Cortex of kidney (tissue), 1 donor: ENCODE data around the gene ACBD5.
A peak's percentile ranks its signal among the peaks of the same experiment; 100 is the strongest.
"Not testable (repeated sequence)": the region's sequence is repeated elsewhere in the genome, so short reads cannot be mapped to it uniquely, and the experiment has no call there.

Source experiments
- DNase-seq: peaks from one replicate; lab custom pipeline; 2025; lab: John Stamatoyannopoulos, UW

Gene ACBD5

DNA sequence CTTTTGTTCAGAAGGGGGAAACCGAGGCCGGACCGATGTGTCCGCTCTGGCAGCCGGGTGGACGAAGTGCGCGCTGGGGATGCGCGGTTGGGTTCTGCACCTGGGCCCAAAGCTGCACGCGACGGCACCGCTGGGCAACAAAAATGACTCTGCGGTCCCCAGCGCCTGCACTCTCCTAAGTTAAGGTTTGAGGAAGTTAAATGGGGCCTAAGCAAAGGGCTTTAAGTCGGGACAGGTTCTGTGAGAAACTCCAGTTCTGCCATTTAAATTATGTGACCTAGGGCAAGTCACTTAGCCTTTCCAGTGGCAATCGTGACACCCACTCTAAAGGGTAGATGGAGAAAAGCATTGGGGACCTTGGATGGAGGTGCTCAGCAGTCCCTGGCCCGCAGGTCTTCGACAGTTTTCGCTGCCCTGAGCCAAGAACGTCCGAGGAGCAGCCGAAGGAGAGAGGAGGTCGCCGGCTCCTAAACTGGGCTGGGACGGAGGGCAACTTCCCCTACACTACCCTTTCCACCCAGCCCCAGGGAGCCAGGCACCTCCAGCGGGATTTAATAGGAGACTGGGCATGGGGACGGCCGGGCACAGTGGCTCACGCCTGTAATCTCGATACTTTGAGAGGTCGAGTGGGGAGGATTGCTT lies 534 bp upstream of the ACBD5 start:
- no peak for DNase-seq

DNA sequence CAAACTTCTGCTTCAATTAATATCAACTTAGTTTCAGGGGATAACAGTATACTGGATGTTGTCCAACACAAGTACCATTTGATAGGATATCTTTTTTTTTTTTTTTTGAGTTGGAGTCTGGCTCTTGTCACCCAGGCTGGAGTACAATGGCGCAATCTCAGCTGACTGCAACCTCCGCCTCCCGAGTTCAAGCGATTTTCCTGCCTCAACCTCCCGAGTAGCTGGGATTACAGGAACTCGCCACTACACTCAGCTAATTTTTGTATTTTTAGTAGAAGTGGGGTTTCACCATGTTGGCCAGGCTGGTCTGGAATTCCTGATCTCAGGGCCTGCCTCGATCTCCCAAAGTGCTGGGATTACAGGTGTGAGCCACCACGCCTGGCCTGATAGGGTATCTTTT lies 3.1 kb downstream of the ACBD5 start:
- not testable (repeated sequence) for DNase-seq

DNA sequence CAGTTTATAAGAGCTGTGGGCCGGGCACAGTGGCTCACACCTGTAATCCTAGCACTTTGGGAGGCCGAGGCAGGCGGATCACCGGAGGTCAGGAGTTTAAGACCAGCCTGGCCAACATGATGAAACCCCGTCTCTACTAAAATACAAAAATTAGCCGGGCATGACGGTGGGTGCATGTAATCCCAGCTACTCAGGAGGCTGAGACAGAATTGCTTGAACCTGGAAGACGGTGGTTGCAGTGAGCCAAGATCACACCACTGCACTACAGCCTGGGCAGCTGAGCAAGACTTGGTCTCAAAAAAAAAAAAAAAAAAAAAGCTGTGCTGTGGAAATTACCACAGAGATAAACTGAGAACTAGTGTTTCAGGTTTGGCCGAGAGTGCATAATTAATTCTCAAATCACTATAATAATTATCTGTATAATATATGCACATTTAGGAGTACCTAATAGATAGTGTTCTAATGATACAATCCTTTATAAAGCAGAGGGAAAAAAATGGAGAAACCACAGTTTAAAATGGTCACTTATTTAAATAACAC lies 3.9 kb downstream of the ACBD5 start:
- DNase-seq: not testable (repeated sequence)

- no peak for DNase-seq
Observed at GRCh38 chr10:27235706-27236105, 4.9 kb downstream of the ACBD5 start.

- no peak for DNase-seq
Observed at GRCh38 chr10:27230022-27230421, 10.6 kb downstream of the ACBD5 start.

- DNase-seq: no peak
Observed at GRCh38 chr10:27225642-27226257, 14.8 kb downstream of the ACBD5 start.

- no peak for DNase-seq
Observed at GRCh38 chr10:27225011-27225590, 15.5 kb downstream of the ACBD5 start.

GRCh38 chr10:27223964-27224363 lies 16.6 kb downstream of the ACBD5 start:
- DNase-seq: no peak

- DNase-seq: no peak
Observed at GRCh38 chr10:27207350-27207749, 33.2 kb downstream of the ACBD5 start.

DNA sequence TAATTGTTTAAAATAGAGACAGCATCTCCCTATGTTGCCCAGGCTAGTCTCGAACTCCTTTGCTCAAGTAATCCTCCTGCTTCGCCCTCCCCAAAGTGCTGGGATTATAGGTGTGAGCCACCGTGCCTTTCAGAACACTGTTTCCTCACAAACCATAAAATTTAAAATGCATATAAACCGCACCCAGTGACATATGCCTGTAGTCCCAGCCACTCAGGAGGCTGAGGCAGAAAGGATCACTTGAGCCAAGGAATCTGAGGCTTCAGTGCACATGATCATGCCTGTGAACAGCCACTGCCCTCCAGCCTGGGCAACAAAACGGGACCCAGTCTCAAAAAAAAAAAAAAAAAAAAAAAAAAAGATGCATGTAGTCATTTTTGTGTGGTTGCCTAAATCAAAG lies 36.8 kb downstream of the ACBD5 start:
- DNase-seq: no peak

- no peak for DNase-seq
Observed at GRCh38 chr10:27197980-27198620, 42.5 kb downstream of the ACBD5 start.

DNA sequence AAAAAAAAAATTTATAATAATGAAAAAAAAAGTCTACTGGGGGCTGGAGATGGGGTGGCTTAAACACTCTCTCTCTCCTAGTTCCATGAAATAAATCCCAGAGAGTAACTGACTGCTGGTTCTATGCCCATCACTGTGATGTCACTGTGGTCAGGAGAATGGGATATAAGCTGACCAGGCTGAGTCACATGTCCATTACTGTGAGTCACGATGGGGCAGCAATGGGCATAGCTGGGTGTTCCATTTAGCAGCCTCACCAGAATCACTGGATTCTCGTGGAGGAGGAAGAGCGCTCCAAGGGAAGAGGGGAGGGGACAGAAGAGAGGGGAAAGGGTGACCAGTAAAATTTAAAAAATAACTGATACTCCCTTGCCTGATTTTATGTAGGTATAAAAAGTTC lies 48.3 kb downstream of the ACBD5 start:
- no peak for DNase-seq

- no peak for DNase-seq
Observed at GRCh38 chr10:27190508-27190907, 50.1 kb downstream of the ACBD5 start.

GRCh38 chr10:27188897-27189296 lies 51.7 kb downstream of the ACBD5 start:
- DNase-seq: no peak

DNA sequence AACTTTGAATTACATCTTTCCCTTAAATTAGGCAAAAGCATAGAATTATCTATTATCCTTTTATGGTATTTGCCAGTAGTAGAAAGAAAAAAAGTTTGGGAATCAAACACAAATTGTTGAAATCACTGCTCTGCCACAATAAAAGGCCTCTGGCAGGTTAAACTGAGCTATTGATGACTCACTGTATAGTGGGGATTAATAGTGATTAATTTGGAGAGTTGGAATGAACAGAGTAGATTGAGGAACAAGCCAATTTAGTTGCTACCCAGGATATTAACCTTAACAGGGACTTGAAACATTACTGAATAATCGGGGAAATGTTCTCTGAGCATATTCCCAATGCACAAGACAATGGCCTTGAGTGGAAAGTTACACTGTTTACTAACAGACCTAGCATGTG lies 52.3 kb downstream of the ACBD5 start:
- DNase-seq: no peak

DNA sequence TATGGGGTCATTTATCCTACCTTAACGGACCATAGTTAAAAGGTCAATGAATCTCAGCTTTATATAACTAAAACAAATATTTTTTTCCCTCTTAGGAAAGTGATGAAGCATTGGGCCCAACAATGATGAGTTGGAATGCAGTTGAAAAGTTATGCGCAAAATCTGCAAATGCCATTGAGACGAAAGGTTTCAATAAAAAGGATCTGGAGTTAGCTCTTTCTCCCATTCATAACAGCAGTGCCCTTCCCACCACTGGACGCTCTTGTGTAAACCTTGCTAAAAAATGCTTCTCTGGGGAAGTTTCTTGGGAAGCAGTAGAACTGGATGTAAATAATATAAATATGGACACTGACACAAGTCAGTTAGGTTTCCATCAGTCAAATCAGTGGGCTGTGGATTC lies 70.7 kb downstream of the ACBD5 start:
- no peak for DNase-seq

- no peak for DNase-seq
Observed at GRCh38 chr10:27158421-27158820, 82.2 kb downstream of the ACBD5 start.

GRCh38 chr10:27157150-27157549 lies 83.4 kb downstream of the ACBD5 start:
- DNase-seq: no peak

DNA sequence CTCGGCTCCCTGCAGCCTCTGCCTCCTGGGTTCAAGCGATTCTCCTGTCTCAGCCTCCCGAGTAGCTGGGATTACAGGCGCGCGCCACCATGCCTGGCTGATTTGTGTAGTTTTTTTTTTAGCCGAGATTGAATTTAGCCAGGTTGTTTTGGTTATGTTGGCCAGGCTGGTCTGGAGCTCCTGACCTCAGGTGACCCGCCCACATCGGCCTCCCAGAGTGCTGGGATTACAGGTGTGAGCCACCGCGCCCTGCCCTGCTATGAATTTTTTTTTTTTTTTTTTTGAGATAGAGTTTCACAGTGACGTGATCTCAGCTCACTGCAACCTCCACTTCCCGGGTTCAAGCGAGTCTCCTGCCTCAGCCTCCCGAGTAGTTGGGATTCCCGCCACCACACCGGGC lies 84.0 kb downstream of the ACBD5 start:
- DNase-seq: not testable (repeated sequence)

DNA sequence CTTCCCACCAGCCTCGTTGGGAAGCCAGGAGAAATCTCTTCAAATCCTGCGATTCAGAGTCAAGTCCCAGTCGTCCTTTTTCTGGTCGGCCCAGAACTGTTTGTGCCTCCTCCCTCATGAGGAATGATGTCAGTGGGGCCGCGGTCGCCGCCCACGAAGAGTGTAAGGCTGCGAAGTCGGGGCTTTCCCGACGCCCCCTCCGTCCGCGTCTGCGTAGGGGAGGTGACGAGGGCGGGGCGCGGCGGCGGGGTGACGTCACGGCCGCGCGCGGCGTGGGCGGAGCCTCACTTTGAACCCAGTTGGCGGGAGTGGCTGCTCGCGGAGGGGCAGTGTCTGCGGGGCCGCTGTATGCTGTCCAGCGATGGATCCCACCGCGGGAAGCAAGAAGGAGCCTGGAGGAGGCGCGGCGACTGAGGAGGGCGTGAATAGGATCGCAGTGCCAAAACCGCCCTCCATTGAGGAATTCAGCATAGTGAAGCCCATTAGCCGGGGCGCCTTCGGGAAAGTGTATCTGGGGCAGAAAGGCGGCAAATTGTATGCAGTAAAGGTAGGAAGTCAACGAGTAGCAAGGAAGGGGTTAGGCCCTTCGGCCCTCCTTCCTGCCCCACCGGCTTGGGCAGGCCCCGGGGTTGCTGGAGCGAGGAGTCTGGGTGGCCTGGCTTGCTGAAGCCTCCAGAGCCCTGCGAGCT lies 85.4 kb downstream of the ACBD5 start, which contains the start of gene MASTL:
TSS of gene MASTL (plus strand) at position 287 of the 689 bp plus-strand sequence. CDS start at position 362, 75 bp downstream.
- DNase-seq: peak; percentile 15

DNA sequence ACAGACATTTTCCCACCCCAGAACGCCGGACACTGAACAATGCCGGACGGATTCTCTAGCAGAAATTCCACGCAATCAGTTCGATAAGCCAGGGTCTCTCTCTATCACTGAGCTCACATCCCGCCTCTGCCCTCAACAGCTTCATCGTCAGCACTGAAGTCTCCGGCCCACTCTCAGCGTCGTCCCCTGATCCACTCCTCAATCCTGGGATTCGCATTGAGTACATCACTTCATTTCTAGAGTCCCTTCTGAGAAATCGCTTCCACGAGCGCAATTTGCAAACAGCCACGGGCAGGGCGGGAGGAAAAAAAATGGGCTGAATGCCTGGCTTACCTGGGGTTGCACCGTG lies 86.8 kb downstream of the ACBD5 start:
- no peak for DNase-seq

GRCh38 chr10:27153329-27153728 lies 87.3 kb downstream of the ACBD5 start:
- no peak for DNase-seq
